RWPE1 (cell line): ENCODE measurements around the gene CCDC201.
"Not testable (repeated sequence)": the region's sequence is repeated elsewhere in the genome, so short reads cannot be mapped to it uniquely, and the experiment has no call there.

Experiments used
- CTCF ChIA-PET: fragments of 350-600 bp; sonication (Branson Sonifier 250); formaldehyde crosslinking; extraction: SDS; loops from one replicate; lab custom pipeline; 2021; lab: Yijun Ruan, JAX
- POLR2A ChIA-PET: fragments of 400-600 bp; formaldehyde crosslinking; extraction: SDS; loops from one replicate; lab custom pipeline; 2020; ENCODE audit warnings: antibody characterized with exemption; ENCODE audit not compliant: low non-redundant PET; lab: Yijun Ruan, JAX
- DNase-seq: peaks from one replicate; pipeline ENCODE4 v3.0.0; 2012; ENCODE audit warnings: low spot score
- H3K27ac ChIP-seq: fragments of 450-650 bp; 2 replicates; pipeline ENCODE4 v1.5.1; 2017
- CTCF ChIP-seq: fragments of 450-650 bp; conservative IDR thresholded peaks from 2 replicates; pipeline ENCODE4 v1.5.1; 2017; ENCODE audit warnings: low read depth, mild to moderate bottlenecking

The CCDC201 gene

GRCh38 chr7:45865594-45866410, 7.1 kb downstream of the CCDC201 start:
- no peak for DNase-seq
- POLR2A ChIA-PET: no interaction called here
- TF ChIP-seq CTCF: no peak
- CTCF ChIA-PET: interaction anchor here (0.5 kb wide), 1 partner anchor 1175 kb away, joined by 3 read pairs; no protein-coding TSS in a partner anchor
- no peak overlapping the region for H3K27ac ChIP-seq

- TF ChIP-seq CTCF: no peak
- CTCF ChIA-PET: interaction anchor here (0.5 kb wide), 1 partner anchor 14 kb away, joined by 3 read pairs; no protein-coding TSS in a partner anchor
- POLR2A ChIA-PET: no interaction called here
- DNase-seq: no peak
- H3K27ac ChIP-seq: no peak overlapping the region
Observed at GRCh38 chr7:45863715-45864114, 9.2 kb downstream of the CCDC201 start.

GRCh38 chr7:45856888-45857287, 16.0 kb downstream of the CCDC201 start:
- H3K27ac ChIP-seq, CTCF ChIA-PET, DNase-seq, POLR2A ChIA-PET: not testable (repeated sequence)

GRCh38 chr7:45855680-45856079, 17.2 kb downstream of the CCDC201 start:
- DNase-seq, POLR2A ChIA-PET, H3K27ac ChIP-seq: not testable (repeated sequence)
- CTCF ChIA-PET: interaction anchor here (0.8 to 1.0 kb wide), 2 partner anchors 159 to 596 kb away, joined by 3 read pairs; no protein-coding TSS in a partner anchor

GRCh38 chr7:45853491-45853890, 19.4 kb downstream of the CCDC201 start:
- CTCF ChIA-PET: interaction anchor here (0.5 kb wide), 1 partner anchor 586 kb away, joined by 3 read pairs; no protein-coding TSS in a partner anchor
- POLR2A ChIA-PET, H3K27ac ChIP-seq, DNase-seq: not testable (repeated sequence)

- H3K27ac ChIP-seq, POLR2A ChIA-PET, DNase-seq: not testable (repeated sequence)
- CTCF ChIA-PET: interaction anchor here (0.5 kb wide), 1 partner anchor 586 kb away, joined by 3 read pairs; no protein-coding TSS in a partner anchor
Observed at GRCh38 chr7:45852984-45853383, 19.9 kb downstream of the CCDC201 start.

- DNase-seq, CTCF ChIA-PET, POLR2A ChIA-PET, H3K27ac ChIP-seq: not testable (repeated sequence)
Observed at GRCh38 chr7:45848734-45849133, 24.1 kb downstream of the CCDC201 start.

GRCh38 chr7:45846536-45846935, 26.3 kb downstream of the CCDC201 start:
- DNase-seq, POLR2A ChIA-PET, H3K27ac ChIP-seq: not testable (repeated sequence)
- CTCF ChIA-PET: interaction anchor here (0.6 kb wide), 1 partner anchor 195 kb away, joined by 7 read pairs; no protein-coding TSS in a partner anchor

GRCh38 chr7:45841926-45842717, 30.8 kb downstream of the CCDC201 start:
- POLR2A ChIA-PET, H3K27ac ChIP-seq, DNase-seq, CTCF ChIA-PET: not testable (repeated sequence)

GRCh38 chr7:45838852-45839251, 34.0 kb downstream of the CCDC201 start:
- POLR2A ChIA-PET, CTCF ChIA-PET, DNase-seq, H3K27ac ChIP-seq: not testable (repeated sequence)

- DNase-seq, H3K27ac ChIP-seq, CTCF ChIA-PET, POLR2A ChIA-PET: not testable (repeated sequence)
Observed at GRCh38 chr7:45832433-45833177, 40.3 kb downstream of the CCDC201 start.

GRCh38 chr7:45829846-45830245, 43.0 kb downstream of the CCDC201 start:
- DNase-seq, CTCF ChIA-PET, POLR2A ChIA-PET, H3K27ac ChIP-seq: not testable (repeated sequence)

- DNase-seq, H3K27ac ChIP-seq, POLR2A ChIA-PET, CTCF ChIA-PET: not testable (repeated sequence)
Observed at GRCh38 chr7:45827731-45828130, 45.2 kb downstream of the CCDC201 start.

- DNase-seq, POLR2A ChIA-PET, H3K27ac ChIP-seq, CTCF ChIA-PET: not testable (repeated sequence)
Observed at GRCh38 chr7:45826550-45826949, 46.3 kb downstream of the CCDC201 start.
